ENCODE measurements around the gene EHBP1.

GRCh38 chr2:63035660-63036059, 330.1 kb downstream of the EHBP1 start:
- TF ChIP-seq CTCF (IDR thresholded peaks at IDR 0.05; ENCODE audit: extremely low read depth in 1 of 2, insufficient read depth in 1 of 2, low read depth in 1 of 2, low read length in 2 of 2) (no peak), POLR2A (IDR thresholded peaks at IDR 0.05; ENCODE audit: low read depth, low read length) (no peak), JUN (IDR thresholded peaks at IDR 0.05; ENCODE audit: borderline replicate concordance, insufficient read depth, insufficient read length, low read depth) (no peak), POLR2AphosphoS5 (IDR thresholded peaks at IDR 0.05; ENCODE audit: insufficient read depth, low read depth, low read length) (no peak)
